ENCODE results near the gene SHMT2.
"Not testable (repeated sequence)": the region's sequence is repeated elsewhere in the genome, so short reads cannot be mapped to it uniquely, and the experiment has no call there.

SHMT2 gene

GRCh38 chr12:57261428-57261865 is 31.9 kb downstream of the SHMT2 start:
- Mint-ChIP-seq H3K27me3 (no peaks in the 10 kb centered on the region), H3K9me3 (no peaks in the 10 kb centered on the region), H3K27ac (ENCODE audit: low read depth) (no peak overlapping the region), H3K4me1 (no peaks in the 10 kb centered on the region), H3K36me3 (ENCODE audit: insufficient read depth) (peaks cover 49% of the 10 kb centered on the region), H3K4me3 (no peak overlapping the region)
- DNase-seq (ENCODE audit: low spot score in 2 of 2), result no peak
- ATAC-seq (replicated peaks; ENCODE audit: extremely low read depth, poor library complexity, severe bottlenecking), result no peak

DNA sequence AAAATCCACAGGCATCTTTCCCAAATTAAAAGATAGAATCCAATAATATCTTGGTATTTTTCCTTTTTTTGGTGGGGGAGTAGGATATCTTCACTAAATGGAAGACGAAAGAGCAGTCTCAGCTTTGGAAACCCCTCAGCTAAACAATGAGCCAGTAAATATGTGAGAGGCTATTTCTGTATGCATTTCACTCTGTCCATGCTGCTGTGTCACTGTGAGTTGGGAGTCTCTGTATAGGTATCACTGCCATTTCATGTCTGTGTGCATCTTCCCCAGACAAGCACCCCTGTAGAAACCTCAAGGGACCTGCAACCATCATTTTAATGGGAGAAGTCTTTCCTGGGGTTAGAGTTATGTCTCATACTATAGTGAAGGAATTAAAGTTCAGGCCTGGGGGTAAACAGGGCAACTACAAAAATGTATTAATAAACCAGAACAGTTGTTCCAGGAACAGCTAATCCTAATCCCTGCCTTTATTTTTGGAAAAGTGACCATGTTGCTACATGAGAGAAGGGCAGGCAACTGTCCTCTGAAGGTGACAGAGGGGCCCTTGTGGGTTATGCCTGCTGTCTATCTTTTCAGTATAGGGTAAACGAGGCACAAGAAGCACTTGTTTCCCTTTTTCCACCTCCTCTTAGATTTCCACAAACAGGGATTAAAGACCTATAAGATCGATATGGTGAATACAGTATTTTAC is 32.8 kb downstream of the SHMT2 start:
- Mint-ChIP-seq H3K36me3 (ENCODE audit: insufficient read depth) (peaks cover 48% of the 10 kb centered on the region), H3K9me3 (no peaks in the 10 kb centered on the region), H3K4me3 (no peak overlapping the region), H3K27me3 (no peaks in the 10 kb centered on the region), H3K27ac (ENCODE audit: low read depth) (no peak overlapping the region), H3K4me1 (no peaks in the 10 kb centered on the region)
- ATAC-seq (replicated peaks; ENCODE audit: extremely low read depth, poor library complexity, severe bottlenecking), result no peak
- DNase-seq (ENCODE audit: low spot score in 2 of 2), result no peak

GRCh38 chr12:57263096-57263495 is 33.6 kb downstream of the SHMT2 start:
- DNase-seq (ENCODE audit: low spot score in 2 of 2) (no peak), ATAC-seq (replicated peaks; ENCODE audit: extremely low read depth, poor library complexity, severe bottlenecking) (no peak)
- Mint-ChIP-seq H3K36me3 (ENCODE audit: insufficient read depth) (peaks cover 48% of the 10 kb centered on the region), H3K27ac (ENCODE audit: low read depth) (no peak overlapping the region), H3K27me3 (no peaks in the 10 kb centered on the region), H3K4me3 (no peak overlapping the region), H3K9me3 (no peaks in the 10 kb centered on the region), H3K4me1 (no peaks in the 10 kb centered on the region)

DNA sequence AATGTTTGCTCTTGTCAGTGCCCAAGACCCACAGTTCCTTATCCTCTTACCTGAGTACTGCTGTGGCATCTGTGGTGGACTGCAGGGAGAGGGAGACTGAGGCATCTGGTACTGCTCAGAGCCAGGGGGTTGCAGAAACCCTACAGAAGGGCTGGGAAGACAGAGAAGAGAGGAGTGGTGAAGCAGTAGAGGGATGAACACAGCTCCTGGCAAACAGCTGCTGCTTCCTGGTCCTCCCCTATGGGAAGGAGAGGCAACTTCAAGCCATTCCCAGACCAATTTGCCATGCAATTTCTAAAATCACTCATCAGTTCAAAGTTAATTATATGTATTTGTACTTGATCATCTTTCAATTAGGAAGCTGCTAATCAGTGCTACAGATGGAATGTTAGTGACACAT is 37.2 kb downstream of the SHMT2 start:
- ATAC-seq (replicated peaks; ENCODE audit: extremely low read depth, poor library complexity, severe bottlenecking), result no peak
- no peaks in the 10 kb centered on the region for H3K4me1 Mint-ChIP-seq
- H3K27ac Mint-ChIP-seq (ENCODE audit: low read depth), result no peak overlapping the region
- H3K9me3 Mint-ChIP-seq, result no peaks in the 10 kb centered on the region
- H3K36me3 Mint-ChIP-seq (ENCODE audit: insufficient read depth), result peaks cover 45% of the 10 kb centered on the region
- H3K27me3 Mint-ChIP-seq, result no peaks in the 10 kb centered on the region
- no peak for DNase-seq (ENCODE audit: low spot score in 2 of 2)
- H3K4me3 Mint-ChIP-seq, result no peak overlapping the region

DNA sequence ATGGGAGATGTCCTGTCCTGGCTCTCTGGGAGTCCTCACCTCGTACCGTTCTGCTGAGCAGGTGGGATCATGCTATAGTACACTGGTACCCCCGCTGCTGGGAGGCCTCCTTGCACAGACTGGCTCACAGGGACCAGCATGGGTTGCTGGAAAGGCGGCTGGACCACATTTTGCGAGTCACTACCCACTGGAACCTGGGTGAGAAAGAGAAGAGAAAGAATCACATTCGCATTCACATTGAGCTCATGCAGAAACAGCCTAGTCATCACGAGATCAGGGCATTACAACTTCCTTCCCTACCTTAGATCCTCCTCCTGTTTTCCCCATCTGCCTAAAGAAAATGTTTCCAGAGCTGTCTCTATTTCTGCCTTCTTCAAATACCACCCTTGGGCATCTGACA is 38.8 kb downstream of the SHMT2 start:
- DNase-seq (ENCODE audit: low spot score in 2 of 2) (no peak), ATAC-seq (replicated peaks; ENCODE audit: extremely low read depth, poor library complexity, severe bottlenecking) (no peak)
- H3K9me3 Mint-ChIP-seq, result no peaks in the 10 kb centered on the region
- no peaks in the 10 kb centered on the region for H3K27me3 Mint-ChIP-seq
- no peaks in the 10 kb centered on the region for H3K4me1 Mint-ChIP-seq
- H3K4me3 Mint-ChIP-seq, result no peak overlapping the region
- H3K36me3 Mint-ChIP-seq (ENCODE audit: insufficient read depth), result peaks cover 40% of the 10 kb centered on the region
- H3K27ac Mint-ChIP-seq (ENCODE audit: low read depth), result no peak overlapping the region

DNA sequence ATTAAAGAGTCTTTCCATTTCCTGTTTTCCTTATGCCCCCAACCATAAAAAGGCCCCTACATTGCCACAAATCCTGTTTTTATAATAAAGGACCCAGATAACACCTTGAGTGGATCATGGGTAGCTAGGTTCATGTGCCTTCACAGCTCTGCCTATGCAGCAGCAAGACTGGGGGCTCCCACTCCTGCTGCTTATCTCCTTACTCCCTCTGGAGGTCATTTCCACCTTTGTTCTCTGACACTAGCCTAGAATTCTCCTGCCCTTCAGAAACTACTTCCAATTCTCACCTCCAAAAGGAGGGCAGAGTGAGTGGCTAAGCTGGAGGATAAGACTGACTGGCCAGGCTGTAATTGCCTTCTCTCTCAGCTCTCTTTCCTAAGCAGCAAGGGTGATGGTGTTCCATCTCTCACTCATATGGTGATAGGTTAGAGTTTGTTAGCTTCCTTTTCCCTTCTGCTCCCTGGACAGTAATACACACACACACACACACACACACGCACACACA is 41.5 kb downstream of the SHMT2 start:
- Mint-ChIP-seq H3K9me3 (no peaks in the 10 kb centered on the region), H3K36me3 (ENCODE audit: insufficient read depth) (peaks cover 39% of the 10 kb centered on the region)
- no peak for ATAC-seq (replicated peaks; ENCODE audit: extremely low read depth, poor library complexity, severe bottlenecking)

DNA sequence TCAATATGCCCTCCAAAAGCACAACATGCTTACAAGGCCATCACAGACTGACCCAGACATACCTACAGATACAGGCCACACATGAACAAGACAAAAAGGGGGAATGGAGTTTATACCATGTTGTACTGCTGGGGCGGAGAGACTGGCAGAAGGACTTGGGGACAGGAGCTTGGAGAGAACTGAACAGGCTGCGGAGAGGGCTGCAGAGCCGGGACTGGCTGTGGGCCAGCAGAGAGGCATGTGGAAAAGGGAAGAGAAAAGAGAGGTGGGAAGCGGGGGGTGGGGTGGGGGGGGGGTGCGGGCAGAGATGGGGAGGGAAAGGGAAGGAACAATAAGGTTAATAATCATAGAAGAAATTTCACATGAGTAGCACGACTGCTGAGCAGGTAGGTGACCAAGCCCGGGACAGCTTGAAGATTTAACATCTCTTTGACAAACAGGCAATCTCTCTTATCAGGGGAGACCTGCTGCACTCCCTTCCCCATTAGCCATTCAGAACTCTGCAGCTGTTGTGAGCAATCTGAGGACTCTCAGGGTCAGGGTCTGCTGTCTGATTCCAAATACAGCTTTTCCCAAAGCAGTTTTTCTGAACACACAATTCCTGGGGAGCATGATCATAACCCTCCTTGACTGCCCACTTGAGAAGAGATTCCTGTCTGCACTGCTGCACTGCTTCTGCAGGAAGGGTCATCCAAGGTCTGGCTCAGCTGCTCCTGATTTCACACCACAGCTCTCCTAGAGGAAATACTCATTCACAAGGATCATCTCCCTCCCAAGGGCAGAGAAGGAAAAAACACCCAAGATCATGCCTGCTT is 43.0 kb downstream of the SHMT2 start:
- no peak for ATAC-seq (replicated peaks; ENCODE audit: extremely low read depth, poor library complexity, severe bottlenecking)
- Mint-ChIP-seq H3K27me3 (no peaks in the 10 kb centered on the region), H3K27ac (ENCODE audit: low read depth) (no peak overlapping the region), H3K36me3 (ENCODE audit: insufficient read depth) (peaks cover 43% of the 10 kb centered on the region), H3K9me3 (no peaks in the 10 kb centered on the region), H3K4me3 (no peak overlapping the region), H3K4me1 (no peaks in the 10 kb centered on the region)
- DNase-seq (ENCODE audit: low spot score in 2 of 2), result no peak

More for the DNA sequence above, 41.5 kb downstream of the SHMT2 start:
- no peak overlapping the region for H3K4me3 Mint-ChIP-seq
- no peaks in the 10 kb centered on the region for H3K4me1 Mint-ChIP-seq
- no peaks in the 10 kb centered on the region for H3K27me3 Mint-ChIP-seq
- no peak for DNase-seq (ENCODE audit: low spot score in 2 of 2)
- peak overlapping the region; percentile 14 for H3K27ac Mint-ChIP-seq (ENCODE audit: low read depth)

GRCh38 chr12:57273516-57273915 is 44.0 kb downstream of the SHMT2 start:
- Mint-ChIP-seq H3K36me3 (ENCODE audit: insufficient read depth) (peaks cover 43% of the 10 kb centered on the region), H3K4me1 (no peaks in the 10 kb centered on the region), H3K4me3 (no peak overlapping the region), H3K27me3 (no peaks in the 10 kb centered on the region), H3K9me3 (no peaks in the 10 kb centered on the region), H3K27ac (ENCODE audit: low read depth) (no peak overlapping the region)
- ATAC-seq (replicated peaks; ENCODE audit: extremely low read depth, poor library complexity, severe bottlenecking), result no peak
- no peak for DNase-seq (ENCODE audit: low spot score in 2 of 2)

GRCh38 chr12:57276233-57276632 is 46.7 kb downstream of the SHMT2 start:
- peaks cover 12% of the 10 kb centered on the region for H3K4me1 Mint-ChIP-seq
- H3K27ac Mint-ChIP-seq (ENCODE audit: low read depth); ATAC-seq (replicated peaks; ENCODE audit: extremely low read depth, poor library complexity, severe bottlenecking); H3K4me3 Mint-ChIP-seq; H3K9me3 Mint-ChIP-seq; DNase-seq (ENCODE audit: low spot score in 2 of 2); H3K27me3 Mint-ChIP-seq: not testable (repeated sequence)
- H3K36me3 Mint-ChIP-seq (ENCODE audit: insufficient read depth), result peaks cover 54% of the 10 kb centered on the region

DNA sequence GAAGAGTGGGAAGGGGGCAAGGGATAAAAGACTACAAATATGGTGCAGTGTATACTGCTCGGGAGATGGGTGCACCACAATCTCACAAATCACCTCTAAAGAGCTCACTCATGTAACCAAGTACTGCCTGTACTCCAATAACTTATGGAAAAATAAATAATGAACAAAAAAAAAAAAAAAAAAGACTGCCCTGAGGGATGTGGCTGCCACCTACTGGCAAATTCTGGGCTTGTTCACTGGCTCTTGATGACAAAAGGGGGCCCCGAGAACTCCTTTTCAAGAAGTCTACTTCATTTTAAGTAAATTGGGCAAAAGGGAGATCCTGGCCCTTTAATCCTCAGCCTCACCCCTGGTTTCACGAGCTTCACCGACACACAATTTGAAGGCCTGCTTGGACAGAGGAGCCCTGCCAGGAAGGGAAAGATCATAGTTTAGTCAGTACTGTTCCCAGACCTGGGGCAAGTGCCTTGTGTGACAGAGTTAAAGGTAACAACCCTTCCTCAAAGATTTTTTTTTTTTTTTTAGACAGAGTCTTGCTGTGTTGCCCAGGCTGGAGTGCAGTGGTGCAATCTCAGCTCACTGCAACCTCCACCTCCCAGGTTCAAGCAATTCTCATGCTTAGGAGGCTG is 47.5 kb downstream of the SHMT2 start:
- no peaks in the 10 kb centered on the region for H3K9me3 Mint-ChIP-seq
- DNase-seq (ENCODE audit: low spot score in 2 of 2) (no peak), ATAC-seq (replicated peaks; ENCODE audit: extremely low read depth, poor library complexity, severe bottlenecking) (no peak)
- H3K4me1 Mint-ChIP-seq, result peaks cover 12% of the 10 kb centered on the region
- no peak overlapping the region for H3K4me3 Mint-ChIP-seq
- peaks cover 61% of the 10 kb centered on the region for H3K36me3 Mint-ChIP-seq (ENCODE audit: insufficient read depth)
- H3K27me3 Mint-ChIP-seq, result no peaks in the 10 kb centered on the region
- no peak overlapping the region for H3K27ac Mint-ChIP-seq (ENCODE audit: low read depth)

GRCh38 chr12:57278465-57279381 is 49.2 kb downstream of the SHMT2 start:
- Mint-ChIP-seq H3K4me3 (no peak overlapping the region), H3K4me1 (peaks cover 12% of the 10 kb centered on the region)

More at GRCh38 chr12:57278465-57279381, 49.2 kb downstream of the SHMT2 start:
- no peak for ATAC-seq (replicated peaks; ENCODE audit: extremely low read depth, poor library complexity, severe bottlenecking)
- no peaks in the 10 kb centered on the region for H3K9me3 Mint-ChIP-seq
- no peak for DNase-seq (ENCODE audit: low spot score in 2 of 2)
- H3K27ac Mint-ChIP-seq (ENCODE audit: low read depth), result peak overlapping the region; percentile 11
- H3K27me3 Mint-ChIP-seq, result no peaks in the 10 kb centered on the region
- H3K36me3 Mint-ChIP-seq (ENCODE audit: insufficient read depth), result peaks cover 66% of the 10 kb centered on the region

All from central memory CD8-positive, alpha-beta T cell (primary cell).